ENCODE data around the gene FCGBP.

The FCGBP gene

GRCh38 chr19:39935364-39935661 is 879 bp upstream of the FCGBP start:
- peaks cover 6% of the 10 kb centered on the region; the same call in 1 of the 2 replicates for H3K27me3 ChIP-seq
- DNase-seq: no peak
- no peak for TF ChIP-seq CTCF (IDR thresholded peaks at IDR 0.05; ENCODE audit: low read depth, low read length)
- no peaks in the 10 kb centered on the region for H3K9me3 ChIP-seq
- H3K4me3 ChIP-seq (ENCODE audit: low read depth, low read length): no peak overlapping the region
- no peaks in the 10 kb centered on the region for H3K4me1 ChIP-seq
- H3K36me3 ChIP-seq: no peaks in the 10 kb centered on the region

GRCh38 chr19:39929750-39930149 is 4.7 kb downstream of the FCGBP start:
- H3K9me3 ChIP-seq: no peaks in the 10 kb centered on the region
- no peak for DNase-seq
- no peak for TF ChIP-seq CTCF (IDR thresholded peaks at IDR 0.05; ENCODE audit: low read depth, low read length)
- H3K36me3 ChIP-seq: no peaks in the 10 kb centered on the region
- H3K27me3 ChIP-seq: peaks cover 4% of the 10 kb centered on the region; the same call in 1 of the 2 replicates
- H3K4me1 ChIP-seq: no peaks in the 10 kb centered on the region
- no peak overlapping the region for H3K4me3 ChIP-seq (ENCODE audit: low read depth, low read length)

DNA sequence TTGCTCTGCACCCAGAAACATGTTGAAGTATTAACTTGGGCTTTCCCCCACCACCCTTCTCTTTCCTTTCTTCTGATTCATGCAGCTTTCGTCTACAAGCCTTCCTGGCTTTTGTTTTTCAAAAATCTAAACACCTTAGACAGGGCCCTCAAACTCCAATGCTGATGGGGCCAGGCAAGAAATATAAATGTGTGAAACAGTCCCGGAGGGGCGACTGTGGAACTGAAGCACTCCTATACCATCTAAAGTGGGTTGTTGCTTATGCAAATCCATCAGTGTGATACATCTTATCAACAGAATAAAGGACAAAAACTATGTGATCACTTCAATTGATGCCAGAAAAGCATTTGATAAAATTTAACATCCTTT is 6.1 kb downstream of the FCGBP start:
- Histone ChIP-seq H3K4me3 (ENCODE audit: low read depth, low read length) (no peak overlapping the region), H3K4me1 (no peaks in the 10 kb centered on the region), H3K9me3 (no peaks in the 10 kb centered on the region), H3K27me3 (peaks cover 4% of the 10 kb centered on the region; the same call in 1 of the 2 replicates), H3K36me3 (no peaks in the 10 kb centered on the region)
- DNase-seq: no peak
- no peak for TF ChIP-seq CTCF (IDR thresholded peaks at IDR 0.05; ENCODE audit: low read depth, low read length)

DNA sequence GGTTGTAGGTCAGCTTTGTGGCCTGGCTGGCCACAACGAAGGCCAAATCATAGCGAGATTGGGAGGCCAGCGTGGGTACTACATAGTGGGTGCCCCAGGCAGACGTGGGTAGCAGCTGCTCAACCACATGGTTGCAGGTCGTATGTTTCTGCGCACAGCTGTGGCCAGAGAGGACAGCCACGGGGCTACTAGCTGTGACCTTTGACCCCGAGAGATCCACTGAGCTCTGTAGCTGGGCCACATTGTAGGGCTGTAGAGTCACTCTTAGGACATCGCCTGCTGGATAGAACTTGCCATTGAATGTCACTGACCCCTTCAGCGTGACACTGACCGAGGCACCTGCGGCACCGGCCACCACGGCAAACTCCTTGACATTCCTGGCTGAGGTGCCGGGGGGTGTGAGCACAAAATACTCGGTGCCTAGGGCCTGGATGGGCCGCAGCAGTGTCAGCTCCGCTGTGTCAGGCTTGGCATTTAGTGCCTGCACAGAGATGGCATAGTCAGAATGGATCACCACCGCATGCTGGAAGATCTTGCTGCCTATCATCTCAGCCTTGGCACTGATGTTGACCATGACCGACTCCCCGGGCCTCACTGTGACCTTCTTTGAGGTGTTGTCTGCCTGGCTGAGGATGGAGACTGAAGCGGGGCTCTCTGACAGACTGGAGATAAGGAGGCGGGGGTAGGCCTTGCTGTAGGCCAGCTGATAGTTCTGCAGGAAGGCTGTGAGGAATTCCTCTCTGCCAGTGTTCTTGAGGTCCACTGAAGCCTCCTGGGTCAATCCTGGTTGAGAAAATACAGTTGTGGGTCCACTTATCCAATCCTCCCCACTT is 6.7 kb downstream of the FCGBP start:
- DNase-seq: no peak
- Histone ChIP-seq H3K27me3 (0 out of 2 replicates have a peak, but pooled peaks cover under 1% of the 10 kb centered on the region), H3K4me1 (no peaks in the 10 kb centered on the region), H3K9me3 (no peaks in the 10 kb centered on the region), H3K36me3 (no peaks in the 10 kb centered on the region), H3K4me3 (ENCODE audit: low read depth, low read length) (no peak overlapping the region)
- TF ChIP-seq CTCF (IDR thresholded peaks at IDR 0.05; ENCODE audit: low read depth, low read length): no peak

DNA sequence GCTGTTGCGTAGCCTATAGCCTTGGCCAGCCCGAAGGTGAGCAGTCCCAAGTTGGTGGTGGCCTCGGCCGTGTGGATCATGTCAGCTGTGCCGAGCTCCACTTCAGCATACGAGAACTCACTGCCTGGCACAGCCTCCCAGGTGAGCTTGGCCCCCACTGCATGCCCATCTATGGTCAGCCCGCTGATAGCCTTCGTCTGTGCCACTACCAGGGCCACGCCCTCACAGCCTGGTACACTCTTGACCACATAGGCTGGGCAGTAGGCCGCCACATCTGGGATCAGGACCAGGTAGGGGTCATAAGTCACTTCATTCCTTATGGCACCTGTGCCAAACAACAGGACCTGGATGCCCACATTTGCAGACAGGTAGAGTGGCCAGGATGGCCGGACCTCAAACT is 7.4 kb downstream of the FCGBP start:
- TF ChIP-seq CTCF (IDR thresholded peaks at IDR 0.05; ENCODE audit: low read depth, low read length): no peak
- no peaks in the 10 kb centered on the region for H3K9me3 ChIP-seq
- no peaks in the 10 kb centered on the region for H3K36me3 ChIP-seq
- H3K27me3 ChIP-seq: no peaks in the 10 kb centered on the region
- H3K4me3 ChIP-seq (ENCODE audit: low read depth, low read length): no peak overlapping the region
- no peaks in the 10 kb centered on the region for H3K4me1 ChIP-seq
- DNase-seq: no peak

DNA sequence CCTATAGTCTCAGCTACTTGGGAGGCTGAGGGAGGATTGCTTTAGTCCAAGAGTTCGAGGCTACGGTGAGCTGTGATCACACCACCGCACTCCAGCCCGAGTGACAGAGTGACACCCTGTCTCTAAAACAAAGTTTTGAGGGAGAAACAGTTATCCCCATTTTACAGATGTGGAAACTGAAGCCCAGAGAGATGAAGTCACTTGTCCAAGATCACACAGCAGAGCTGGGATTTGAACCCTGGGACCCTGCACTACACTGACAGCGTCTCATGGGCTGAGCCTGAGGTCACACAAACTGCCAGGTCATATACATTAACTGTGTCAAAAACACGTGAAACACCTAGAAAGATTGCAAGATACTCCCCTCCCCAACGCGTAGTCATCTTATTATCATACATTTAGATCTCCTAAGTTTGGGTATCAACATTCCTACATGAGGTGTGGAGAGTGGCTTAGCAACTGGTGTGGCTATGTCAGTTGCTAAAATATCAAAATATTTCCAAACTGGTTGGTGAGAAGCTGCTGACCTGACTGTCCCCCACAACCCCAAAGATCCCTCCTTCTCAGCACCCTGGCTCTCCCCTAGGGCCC is 8.2 kb downstream of the FCGBP start:
- no peaks in the 10 kb centered on the region for H3K9me3 ChIP-seq
- no peak for DNase-seq
- H3K36me3 ChIP-seq: no peaks in the 10 kb centered on the region
- no peak for TF ChIP-seq CTCF (IDR thresholded peaks at IDR 0.05; ENCODE audit: low read depth, low read length)
- no peaks in the 10 kb centered on the region for H3K27me3 ChIP-seq
- H3K4me1 ChIP-seq: no peaks in the 10 kb centered on the region
- H3K4me3 ChIP-seq (ENCODE audit: low read depth, low read length): no peak overlapping the region

Measured in BE2C (cell line).